Ishikawa (cell line): ENCODE measurements around the gene HSPB6.
A peak's percentile ranks its signal among the peaks of the same experiment; 100 is the strongest.

Experiments used
- CEBPB ChIP-seq: IDR thresholded peaks from 2 replicates; pipeline ENCODE4 v1.6.1; 2012
- CREB1 ChIP-seq: IDR thresholded peaks from 2 replicates; pipeline ENCODE4 v1.6.1; 2012; ENCODE audit warnings: low read depth
- EGR1 ChIP-seq: IDR thresholded peaks from 2 replicates; pipeline ENCODE4 v1.6.1; 2012
- EP300 ChIP-seq: IDR thresholded peaks from 2 replicates; pipeline ENCODE4 v1.6.1; 2012; ENCODE audit warnings: borderline replicate concordance
- FOXM1 ChIP-seq: IDR thresholded peaks from 2 replicates; pipeline ENCODE4 v1.6.1; 2012; ENCODE audit warnings: low read depth, borderline replicate concordance
- NFIC ChIP-seq: IDR thresholded peaks from 2 replicates; pipeline ENCODE4 v1.6.1; 2012
- RAD21 ChIP-seq: IDR thresholded peaks from 2 replicates; pipeline ENCODE4 v1.6.1; 2012; ENCODE audit warnings: low read depth
- TAF1 ChIP-seq: IDR thresholded peaks from 2 replicates; pipeline ENCODE4 v1.6.1; 2012; ENCODE audit warnings: low read depth, mild to moderate bottlenecking
- TCF12 ChIP-seq: IDR thresholded peaks from 2 replicates; pipeline ENCODE4 v1.6.1; 2012; ENCODE audit warnings: low read depth
- TEAD4 ChIP-seq: IDR thresholded peaks from 2 replicates; pipeline ENCODE4 v1.6.1; 2012
- YY1 ChIP-seq: IDR thresholded peaks from 2 replicates; pipeline ENCODE4 v1.6.1; 2012; ENCODE audit warnings: low read depth
- ZBTB7A ChIP-seq: IDR thresholded peaks from 2 replicates; pipeline ENCODE4 v1.6.1; 2012; ENCODE audit warnings: low read depth
- TF ChIP-seq, protein P1 (sequence below): IDR thresholded peaks from 2 replicates; pipeline ENCODE4 v1.6.1; 2012; ENCODE audit warnings: low read depth, mild to moderate bottlenecking
- TF ChIP-seq, protein P2 (sequence below): IDR thresholded peaks from 2 replicates; pipeline ENCODE4 v1.6.1; 2012
- TF ChIP-seq, protein P3 (sequence below): IDR thresholded peaks from 2 replicates; pipeline ENCODE4 v1.6.1; 2012

HSPB6 gene

GRCh38 chr19:35757749-35758608 is 1.1 kb upstream of the HSPB6 start, which contains the start of gene PROSER3:
TSS of gene PROSER3 (plus strand) at chr19:35758176. CDS start at chr19:35758216, 40 bp downstream.
- TF ChIP-seq CEBPB (no peak; the same call in 1 of the 2 replicates), TAF1 (peak; percentile 54), EGR1 (peak; percentile 85), RAD21 (no peak), CREB1 (peak; percentile 31; the same call in 1 of the 2 replicates), YY1 (peak; percentile 76), TCF12 (peak; percentile 28; the same call in 1 of the 2 replicates), FOXM1 (peak; percentile 37; the same call in 1 of the 2 replicates), TEAD4 (0 out of 2 replicates have a peak, but pooled peaks have one; percentile 12)
- TF ChIP-seq, protein P1, sequence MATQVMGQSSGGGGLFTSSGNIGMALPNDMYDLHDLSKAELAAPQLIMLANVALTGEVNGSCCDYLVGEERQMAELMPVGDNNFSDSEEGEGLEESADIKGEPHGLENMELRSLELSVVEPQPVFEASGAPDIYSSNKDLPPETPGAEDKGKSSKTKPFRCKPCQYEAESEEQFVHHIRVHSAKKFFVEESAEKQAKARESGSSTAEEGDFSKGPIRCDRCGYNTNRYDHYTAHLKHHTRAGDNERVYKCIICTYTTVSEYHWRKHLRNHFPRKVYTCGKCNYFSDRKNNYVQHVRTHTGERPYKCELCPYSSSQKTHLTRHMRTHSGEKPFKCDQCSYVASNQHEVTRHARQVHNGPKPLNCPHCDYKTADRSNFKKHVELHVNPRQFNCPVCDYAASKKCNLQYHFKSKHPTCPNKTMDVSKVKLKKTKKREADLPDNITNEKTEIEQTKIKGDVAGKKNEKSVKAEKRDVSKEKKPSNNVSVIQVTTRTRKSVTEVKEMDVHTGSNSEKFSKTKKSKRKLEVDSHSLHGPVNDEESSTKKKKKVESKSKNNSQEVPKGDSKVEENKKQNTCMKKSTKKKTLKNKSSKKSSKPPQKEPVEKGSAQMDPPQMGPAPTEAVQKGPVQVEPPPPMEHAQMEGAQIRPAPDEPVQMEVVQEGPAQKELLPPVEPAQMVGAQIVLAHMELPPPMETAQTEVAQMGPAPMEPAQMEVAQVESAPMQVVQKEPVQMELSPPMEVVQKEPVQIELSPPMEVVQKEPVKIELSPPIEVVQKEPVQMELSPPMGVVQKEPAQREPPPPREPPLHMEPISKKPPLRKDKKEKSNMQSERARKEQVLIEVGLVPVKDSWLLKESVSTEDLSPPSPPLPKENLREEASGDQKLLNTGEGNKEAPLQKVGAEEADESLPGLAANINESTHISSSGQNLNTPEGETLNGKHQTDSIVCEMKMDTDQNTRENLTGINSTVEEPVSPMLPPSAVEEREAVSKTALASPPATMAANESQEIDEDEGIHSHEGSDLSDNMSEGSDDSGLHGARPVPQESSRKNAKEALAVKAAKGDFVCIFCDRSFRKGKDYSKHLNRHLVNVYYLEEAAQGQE: no peak
- TF ChIP-seq, protein P2, sequence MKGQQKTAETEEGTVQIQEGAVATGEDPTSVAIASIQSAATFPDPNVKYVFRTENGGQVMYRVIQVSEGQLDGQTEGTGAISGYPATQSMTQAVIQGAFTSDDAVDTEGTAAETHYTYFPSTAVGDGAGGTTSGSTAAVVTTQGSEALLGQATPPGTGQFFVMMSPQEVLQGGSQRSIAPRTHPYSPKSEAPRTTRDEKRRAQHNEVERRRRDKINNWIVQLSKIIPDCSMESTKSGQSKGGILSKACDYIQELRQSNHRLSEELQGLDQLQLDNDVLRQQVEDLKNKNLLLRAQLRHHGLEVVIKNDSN: no peak
- TF ChIP-seq, protein P3, sequence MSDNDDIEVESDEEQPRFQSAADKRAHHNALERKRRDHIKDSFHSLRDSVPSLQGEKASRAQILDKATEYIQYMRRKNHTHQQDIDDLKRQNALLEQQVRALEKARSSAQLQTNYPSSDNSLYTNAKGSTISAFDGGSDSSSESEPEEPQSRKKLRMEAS: peak; percentile 47

DNA sequence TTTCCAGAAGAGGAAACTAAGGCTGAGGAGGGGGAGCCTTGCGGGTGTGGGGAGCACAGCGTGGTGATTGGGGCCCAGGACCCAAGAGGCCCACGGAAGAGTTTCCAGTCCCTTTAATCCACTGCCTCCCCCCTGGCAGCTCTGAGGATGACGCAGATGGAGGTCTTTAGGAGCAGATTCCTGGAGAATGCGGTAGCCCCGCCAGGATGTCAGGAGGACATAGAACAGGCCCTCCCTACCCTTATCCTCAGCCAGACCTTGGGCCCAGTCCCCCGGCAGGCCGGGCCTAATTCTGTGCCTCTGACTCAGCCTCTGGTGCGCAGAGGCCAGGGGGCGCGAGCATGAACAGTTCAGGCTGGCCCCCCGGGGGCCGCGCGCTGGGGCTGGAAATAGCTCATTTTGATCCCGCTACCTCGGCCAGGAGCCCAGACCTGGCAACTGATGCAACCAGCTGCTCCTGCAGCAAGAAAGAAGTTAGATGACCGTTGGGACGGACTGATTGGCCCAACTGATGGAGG is 461 bp upstream of the HSPB6 start:
- TF ChIP-seq CREB1: no peak
- TF ChIP-seq, protein P1: no peak

- TF ChIP-seq YY1 (no peak), FOXM1 (no peak), TAF1 (no peak), CREB1 (no peak)
- TF ChIP-seq, protein P1: no peak
These were observed 1.1 kb downstream of the HSPB6 start for GRCh38 chr19:35755550-35756376.

- TF ChIP-seq YY1 (no peak), FOXM1 (no peak), ZBTB7A (no peak), TAF1 (no peak), TCF12 (no peak), NFIC (no peak), EP300 (no peak), TEAD4 (no peak), CEBPB (no peak), CREB1 (no peak), RAD21 (no peak)
- TF ChIP-seq, protein P3: no peak
- TF ChIP-seq, protein P1: no peak
- TF ChIP-seq, protein P2: no peak
These were observed 1.7 kb downstream of the HSPB6 start for GRCh38 chr19:35755131-35755549.
